Testis (tissue), 3 donors: ENCODE data around the gene TSKU. TPM values are rescaled to one million over a fixed set of nuclear protein-coding genes. Genes with fewer than 3 reads are reported as not detected.

ENCODE experiments used
- DNase-seq: peaks from one replicate; pipeline ENCODE4 v3.0.0-alpha.2; 2019
- H3K27ac ChIP-seq, 2 donors: fragments of 200-600 bp; sonication (generic); one replicate each; pipeline ENCODE4 v1.5.1; 2019
- H3K27me3 ChIP-seq: fragments of 200-600 bp; sonication (generic); one replicate; pipeline ENCODE4 v1.5.1; 2019
- H3K36me3 ChIP-seq: fragments of 200-600 bp; sonication (generic); one replicate; pipeline ENCODE4 v1.5.1; 2017; ENCODE audit warnings: low read depth; ENCODE audit errors: missing control alignments
- H3K4me1 ChIP-seq: fragments of 200-600 bp; sonication (generic); one replicate; pipeline ENCODE4 v1.5.1; 2019
- H3K4me3 ChIP-seq, 2 donors: fragments of 200-600 bp; sonication (generic); one replicate each; pipeline ENCODE4 v1.5.1; 2017 to 2019
- H3K9me3 ChIP-seq: fragments of 200-600 bp; sonication (generic); one replicate; pipeline ENCODE4 v1.5.1; 2017
- CTCF ChIP-seq, 3 experiments: fragments of 450-650 bp in 2 of 3; fragments of 200-600 bp in 1 of 3; sonication (generic) in 1 of 3; IDR thresholded peaks; one replicate each; pipeline ENCODE4 v1.5.1; 2016 to 2019; ENCODE audit warnings: antibody characterized with exemption in 3 of 3, mild to moderate bottlenecking in 2 of 3, moderate library complexity in 1 of 3
- POLR2A ChIP-seq: fragments of 450-650 bp; IDR thresholded peaks from one replicate; pipeline ENCODE4 v1.6.1; 2017; ENCODE audit warnings: antibody characterized with exemption, mild to moderate bottlenecking, moderate library complexity
- WGBS, 2 donors: methylation state at CpG; one replicate each; pipeline ENCODE4 v1.1.5; 2018; 5-methylcytosine and 5-hydroxymethylcytosine counted together
- intact Hi-C: fragments of 100-400 bp; cut with DNase I; formaldehyde crosslinking; loops from one replicate; pipeline ENCODE4 v1.15.1; 2023; ENCODE audit warnings: low total_unique reads
- polyA plus RNA-seq: library from polyadenylated mRNA; stranded (reverse); fragments of 350-450 nt; fragmentation: Illumina TruSeq; extraction: RNeasy Lipid Tissue Mini Kit (QIAGEN cat#74804); gene quantifications from one replicate; pipeline ENCODE4 v1.2.3, GENCODE V29; 2014; ENCODE audit warnings: low read depth, low replicate concordance; ENCODE audit not compliant: insufficient read depth
- total RNA-seq, 2 donors: library from RNA; depleted of rRNA; stranded (reverse); fragments of >200 nt; gene quantifications; one replicate each; pipeline ENCODE4 v1.2.3, GENCODE V29; 2016

The TSKU gene
- total and polyA plus RNA-seq, 3 donors from 2014 or later = 17.1 to 30.2 (median 25.9) TPM

GRCh38 chr11:76792505-76793264 lies 9.5 kb downstream of the TSKU start:
- Histone ChIP-seq H3K9me3 (no peaks in the 10 kb centered on the region), H3K4me3 (no peak overlapping the region), H3K36me3 (no peaks in the 10 kb centered on the region), H3K4me1 (peaks cover 33% of the 10 kb centered on the region), H3K27ac (peak overlapping the region; percentile 72 to 73), H3K27me3 (no peaks in the 10 kb centered on the region)
- DNase-seq = no peak
- intact Hi-C loops = no loop called here
- 82 to 83% methylated on average over 13 of the region's 13 CpGs for WGBS, 2 donors
- no peak for TF ChIP-seq POLR2A
- no peak for TF ChIP-seq CTCF (IDR thresholded peaks at IDR 0.05)

- Histone ChIP-seq H3K36me3 (no peaks in the 10 kb centered on the region), H3K4me3 (no peak overlapping the region), H3K9me3 (no peaks in the 10 kb centered on the region), H3K27ac (peak overlapping the region; percentile 72 to 73), H3K4me1 (peaks cover 26% of the 10 kb centered on the region), H3K27me3 (no peaks in the 10 kb centered on the region)
- peak; percentile 49 for DNase-seq
- 54 to 60% methylated on average over 9 of the region's 9 CpGs for whole genome bisulfite sequencing, 2 donors
- no peak for TF ChIP-seq POLR2A
- no peak for TF ChIP-seq CTCF (IDR thresholded peaks at IDR 0.05)
- intact Hi-C loops = no loop called here
Measured at GRCh38 chr11:76793391-76794291, 10.5 kb downstream of the TSKU start.

- DNase-seq = no peak
- no peak for TF ChIP-seq CTCF (IDR thresholded peaks at IDR 0.05)
- TF ChIP-seq POLR2A = no peak
- Histone ChIP-seq H3K4me3 (no peak overlapping the region), H3K27me3 (no peaks in the 10 kb centered on the region), H3K4me1 (peaks cover 31% of the 10 kb centered on the region), H3K9me3 (no peaks in the 10 kb centered on the region), H3K36me3 (no peaks in the 10 kb centered on the region), H3K27ac (peak overlapping the region; percentile 39 to 72)
- WGBS, 2 donors = 87 to 89% methylated on average over 12 of the region's 12 CpGs
- intact Hi-C loops = no loop called here
Measured at GRCh38 chr11:76794371-76795289, 11.5 kb downstream of the TSKU start.

GRCh38 chr11:76795290-76795935 lies 12.3 kb downstream of the TSKU start:
- H3K27ac ChIP-seq = peak overlapping the region; percentile 4 to 72
- intact Hi-C loops = no loop called here
- peaks cover 32% of the 10 kb centered on the region for H3K4me1 ChIP-seq

More at GRCh38 chr11:76795290-76795935, 12.3 kb downstream of the TSKU start:
- Histone ChIP-seq H3K4me3 (no peak overlapping the region), H3K9me3 (no peaks in the 10 kb centered on the region), H3K36me3 (no peaks in the 10 kb centered on the region), H3K27me3 (no peaks in the 10 kb centered on the region)
- WGBS, 2 donors = 75 to 82% methylated on average over 17 to 21 of the region's 21 CpGs
- no peak for TF ChIP-seq POLR2A
- no peak for TF ChIP-seq CTCF (IDR thresholded peaks at IDR 0.05)
- no peak for DNase-seq
